Activated gamma-delta T cell treated with Interleukin-2 at 50 U/mL for 16 hours (primary cell): ENCODE measurements around the gene FHL1.

Experiments
- DNase-seq: peaks from one replicate; pipeline ENCODE4 v3.0.0-alpha.2; 2020

FHL1 gene

GRCh38 chrX:136190038-136190713 lies 42.8 kb downstream of the FHL1 start:
- no peak for DNase-seq

- no peak for DNase-seq
Measured at GRCh38 chrX:136191171-136191570, 43.8 kb downstream of the FHL1 start.

GRCh38 chrX:136192135-136192534 lies 44.8 kb downstream of the FHL1 start:
- no peak for DNase-seq

- no peak for DNase-seq
Measured at GRCh38 chrX:136192839-136193414, 45.6 kb downstream of the FHL1 start.

GRCh38 chrX:136193771-136194170 lies 46.4 kb downstream of the FHL1 start:
- DNase-seq: no peak

GRCh38 chrX:136194536-136194935 lies 47.2 kb downstream of the FHL1 start:
- DNase-seq: no peak

- DNase-seq: no peak
Measured at GRCh38 chrX:136195247-136195646, 47.9 kb downstream of the FHL1 start.

- no peak for DNase-seq
Measured at GRCh38 chrX:136196691-136197155, 49.4 kb downstream of the FHL1 start.

GRCh38 chrX:136198010-136198409 lies 50.7 kb downstream of the FHL1 start:
- DNase-seq: no peak

GRCh38 chrX:136198678-136199243 lies 51.4 kb downstream of the FHL1 start:
- DNase-seq: no peak

- DNase-seq: no peak
Measured at GRCh38 chrX:136199365-136199764, 52.0 kb downstream of the FHL1 start.

- no peak for DNase-seq
Measured at GRCh38 chrX:136200466-136200865, 53.1 kb downstream of the FHL1 start.

- no peak for DNase-seq
Measured at GRCh38 chrX:136201601-136202000, 54.3 kb downstream of the FHL1 start.

GRCh38 chrX:136202889-136203288 lies 55.6 kb downstream of the FHL1 start:
- DNase-seq: no peak

GRCh38 chrX:136203438-136203837 lies 56.1 kb downstream of the FHL1 start:
- DNase-seq: no peak

GRCh38 chrX:136203951-136204350 lies 56.6 kb downstream of the FHL1 start:
- no peak for DNase-seq

- no peak for DNase-seq
Measured at GRCh38 chrX:136204571-136204970, 57.2 kb downstream of the FHL1 start.

GRCh38 chrX:136205882-136206380 lies 58.6 kb downstream of the FHL1 start:
- DNase-seq: no peak

GRCh38 chrX:136206916-136207315 lies 59.6 kb downstream of the FHL1 start:
- no peak for DNase-seq

- DNase-seq: no peak
Measured at GRCh38 chrX:136207546-136207945, 60.2 kb downstream of the FHL1 start.

GRCh38 chrX:136209016-136209738 lies 61.8 kb downstream of the FHL1 start:
- peak; percentile 29 for DNase-seq

- DNase-seq: no peak
Measured at GRCh38 chrX:136209751-136210150, 62.4 kb downstream of the FHL1 start.

- no peak for DNase-seq
Measured at GRCh38 chrX:136210243-136210642, 62.9 kb downstream of the FHL1 start.

GRCh38 chrX:136210806-136211205 lies 63.5 kb downstream of the FHL1 start:
- no peak for DNase-seq
